Islet precursor cell (in vitro differentiated cells): ENCODE data around the gene DCAF11.
A peak's percentile ranks its signal among the peaks of the same experiment; 100 is the strongest.

Experiments
- DNase-seq: peaks from one replicate; pipeline ENCODE4 v3.0.0-alpha.2; 2018

Gene DCAF11

DNA sequence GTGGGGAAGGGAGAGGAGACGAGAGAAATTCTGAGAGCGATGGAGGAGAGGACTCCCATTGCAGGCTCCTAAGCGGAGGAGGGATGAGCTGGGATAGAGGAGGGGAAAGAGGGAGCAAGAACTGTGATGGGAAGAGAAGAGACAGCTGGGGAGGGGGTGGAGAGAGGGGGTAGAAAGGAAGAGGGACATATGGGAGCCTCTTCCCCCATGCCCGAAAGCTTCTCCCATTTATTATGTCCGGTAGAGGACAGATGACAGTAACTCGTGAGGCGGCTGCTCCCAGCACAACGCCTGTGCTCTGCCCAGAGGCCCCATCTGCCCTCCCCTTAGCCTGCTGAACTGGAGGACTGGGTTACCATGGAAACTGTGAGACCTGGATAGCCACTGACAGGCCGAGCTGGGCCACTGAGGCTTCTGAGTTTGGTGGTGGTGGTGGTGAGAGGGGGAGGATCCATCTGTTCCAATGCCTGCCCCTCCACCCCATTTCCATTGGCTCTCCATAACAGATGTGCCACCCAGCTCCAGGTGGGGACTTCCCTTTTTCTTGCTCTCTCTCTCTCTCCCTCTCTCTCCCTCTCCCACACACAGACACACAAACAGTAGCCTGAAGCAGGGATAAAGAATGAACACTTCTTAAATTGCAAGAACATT is 35.0 kb upstream of the DCAF11 start:
- DNase-seq, result peak; percentile 76

DNA sequence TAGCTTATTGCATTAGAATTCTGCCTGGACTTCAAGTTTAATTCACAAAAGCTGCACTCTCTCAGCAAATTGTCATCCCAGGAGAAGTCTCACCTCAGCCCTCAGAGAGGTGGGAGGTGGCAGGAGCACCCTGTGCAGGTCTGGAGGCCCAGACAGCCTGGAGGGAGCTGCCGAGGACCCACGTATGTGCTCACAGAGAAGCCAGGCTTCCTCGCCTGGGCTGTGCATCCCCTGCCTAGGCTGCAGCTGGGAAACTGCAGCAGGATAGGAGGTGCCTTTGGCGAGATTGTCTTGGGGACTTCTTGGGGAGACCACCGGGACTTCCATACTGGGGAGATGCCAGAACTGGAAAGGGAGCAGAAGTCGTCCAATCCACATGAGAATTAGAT is 34.4 kb upstream of the DCAF11 start:
- no peak for DNase-seq

DNA sequence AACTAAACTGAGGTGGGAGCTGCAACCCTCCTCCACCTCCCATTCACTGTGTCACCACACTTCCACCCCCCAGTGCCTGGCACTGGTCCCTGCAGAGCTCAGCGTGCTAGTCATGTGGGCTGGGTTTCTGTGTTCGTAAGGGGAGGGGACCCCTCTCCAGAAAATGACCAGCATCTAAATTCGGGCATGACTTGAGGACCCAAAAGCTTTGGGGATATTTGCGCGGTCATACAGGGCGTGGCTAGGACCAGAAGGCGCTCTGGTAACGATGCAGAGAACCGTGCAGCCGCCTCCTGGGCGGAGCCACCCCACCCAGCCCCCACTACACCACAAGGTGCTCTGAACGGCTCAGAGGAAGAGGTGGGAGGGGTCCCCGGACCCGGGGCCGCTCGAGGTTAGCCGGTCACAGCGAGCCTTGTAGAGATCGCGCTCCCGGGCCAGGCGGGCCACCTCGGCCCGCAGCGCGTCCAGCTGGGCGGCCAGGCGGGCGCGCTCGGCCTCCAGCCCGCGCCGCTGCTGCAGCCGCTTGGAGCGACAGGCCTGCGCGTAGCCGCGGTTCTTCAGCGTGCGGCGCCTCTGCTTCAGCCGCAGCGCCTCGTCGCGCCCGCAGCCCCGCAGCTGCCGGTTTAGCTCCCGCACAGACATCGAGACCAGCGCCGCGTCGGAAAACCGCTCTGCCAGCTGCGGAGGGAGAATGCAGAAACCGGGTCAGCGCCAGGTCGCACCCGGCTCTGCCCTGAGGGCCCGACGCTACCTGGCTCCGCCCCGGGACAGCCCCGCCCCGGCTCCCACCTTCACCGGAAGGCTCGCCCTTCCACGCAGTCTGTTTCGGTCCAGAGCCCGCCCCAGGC is 33.5 kb upstream of the DCAF11 start:
- DNase-seq, result peak; percentile 72

DNA sequence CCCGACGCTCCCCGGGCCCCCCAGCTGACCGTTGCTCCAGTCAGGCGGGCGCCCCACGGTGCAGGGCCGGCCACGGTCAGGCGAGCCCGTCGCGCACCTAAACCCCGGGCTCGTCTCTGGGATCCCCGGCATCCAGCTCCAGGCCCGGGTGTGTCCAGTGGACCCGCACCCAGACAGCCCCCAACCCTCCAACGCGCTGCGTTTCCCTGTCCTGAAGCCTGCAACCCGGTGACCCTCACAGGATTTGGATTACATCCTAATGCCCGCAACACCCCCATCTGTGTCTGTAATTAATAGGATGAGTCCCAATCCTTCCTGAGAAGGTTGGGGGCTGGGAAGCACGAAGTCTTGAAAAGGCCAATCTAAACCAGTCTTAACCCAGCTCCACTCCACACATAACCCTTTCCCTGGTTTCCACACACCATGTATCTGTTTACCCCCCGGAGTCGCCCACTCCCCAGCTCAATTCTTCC is 32.8 kb upstream of the DCAF11 start:
- DNase-seq, result no peak

DNA sequence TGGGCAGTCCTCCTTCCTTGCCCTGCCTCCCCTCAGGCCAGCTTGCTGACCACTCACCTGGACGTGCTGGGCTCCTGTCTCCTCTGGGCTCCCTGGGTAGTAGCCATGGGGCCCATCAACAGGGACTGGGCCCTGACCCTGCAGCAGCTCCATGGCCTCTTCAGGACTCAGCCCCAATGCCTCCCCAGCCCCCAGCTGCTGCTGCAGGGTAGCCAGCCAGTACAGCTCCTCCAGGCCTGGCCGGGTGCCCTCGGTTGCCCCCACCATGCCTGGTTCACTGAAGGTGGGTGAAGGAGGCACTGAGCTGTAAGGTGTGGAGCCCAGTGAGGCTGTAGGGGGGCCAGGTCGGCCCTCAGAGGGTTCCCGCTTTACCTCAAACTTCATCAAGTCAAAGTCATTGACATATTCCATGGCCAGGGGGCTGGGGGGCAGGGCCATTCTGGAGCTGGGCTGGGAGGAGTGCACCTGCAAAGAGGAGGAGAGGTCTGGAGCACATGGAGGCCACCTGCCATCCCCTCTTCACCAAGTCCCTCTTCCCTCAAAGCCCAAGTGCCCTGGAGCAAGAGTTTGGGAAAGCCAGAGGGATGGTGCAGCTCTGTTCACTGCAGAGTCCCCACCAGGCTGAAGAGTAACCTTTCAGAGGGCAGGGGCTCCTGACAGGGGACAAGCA is 32.0 kb upstream of the DCAF11 start:
- no peak for DNase-seq

DNA sequence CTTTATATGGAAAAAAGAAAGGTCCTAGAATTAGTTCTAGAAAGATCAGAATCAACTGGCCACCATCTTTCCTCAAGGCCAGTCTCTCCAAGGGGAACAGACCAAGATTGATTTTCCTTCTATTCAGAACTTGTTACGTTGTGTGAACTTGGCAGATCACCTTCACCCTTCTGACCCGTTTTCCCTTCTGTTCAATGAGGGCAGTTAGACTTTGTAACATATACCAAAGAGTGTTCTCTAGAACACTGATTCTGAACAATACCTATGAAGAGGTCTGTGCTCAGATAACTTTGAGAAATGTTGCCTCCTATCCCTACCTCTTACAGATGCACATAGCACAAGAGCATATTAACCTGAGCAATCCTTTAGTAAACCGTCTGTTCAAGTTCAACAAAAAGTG is 31.1 kb upstream of the DCAF11 start:
- no peak for DNase-seq

DNA sequence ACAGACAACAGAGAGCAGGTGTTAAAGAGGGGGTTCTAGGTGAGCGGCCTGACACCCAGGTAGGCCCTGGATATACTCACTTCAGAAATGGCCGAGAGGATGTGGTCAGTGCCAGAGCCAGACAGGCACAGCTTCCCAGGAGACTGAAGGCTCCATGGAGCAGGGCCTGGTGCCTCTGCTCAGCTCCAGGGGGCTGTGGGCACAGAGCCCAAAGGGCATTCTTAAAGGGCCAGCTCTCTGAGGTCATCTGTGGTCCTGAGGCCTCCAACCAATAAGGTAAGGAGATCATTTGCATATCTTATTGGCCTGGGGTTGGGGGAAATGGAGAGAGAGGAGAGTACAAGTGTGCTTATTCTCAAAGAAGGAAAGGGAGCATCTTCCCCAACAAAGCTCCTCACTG is 30.1 kb upstream of the DCAF11 start:
- DNase-seq, result no peak

DNA sequence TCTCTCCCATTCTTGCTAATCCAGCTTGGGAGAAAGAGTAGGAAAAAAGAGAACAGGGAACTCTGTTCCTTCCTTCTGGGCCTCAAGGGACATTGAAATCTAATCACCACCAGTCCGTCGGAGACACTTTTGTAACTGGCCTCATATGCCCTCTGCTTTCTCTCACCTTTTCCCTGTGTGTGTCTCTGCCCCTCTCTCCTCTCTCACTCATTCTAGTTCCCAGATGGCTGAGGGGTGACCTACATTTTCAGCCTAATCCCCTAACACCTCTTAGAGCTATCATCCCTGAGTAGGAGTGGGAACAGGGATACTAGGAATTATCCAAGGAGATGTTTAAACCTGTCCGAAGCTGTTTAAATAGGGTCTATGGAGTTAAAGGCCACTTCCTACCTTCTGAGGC is 29.4 kb upstream of the DCAF11 start:
- no peak for DNase-seq

DNA sequence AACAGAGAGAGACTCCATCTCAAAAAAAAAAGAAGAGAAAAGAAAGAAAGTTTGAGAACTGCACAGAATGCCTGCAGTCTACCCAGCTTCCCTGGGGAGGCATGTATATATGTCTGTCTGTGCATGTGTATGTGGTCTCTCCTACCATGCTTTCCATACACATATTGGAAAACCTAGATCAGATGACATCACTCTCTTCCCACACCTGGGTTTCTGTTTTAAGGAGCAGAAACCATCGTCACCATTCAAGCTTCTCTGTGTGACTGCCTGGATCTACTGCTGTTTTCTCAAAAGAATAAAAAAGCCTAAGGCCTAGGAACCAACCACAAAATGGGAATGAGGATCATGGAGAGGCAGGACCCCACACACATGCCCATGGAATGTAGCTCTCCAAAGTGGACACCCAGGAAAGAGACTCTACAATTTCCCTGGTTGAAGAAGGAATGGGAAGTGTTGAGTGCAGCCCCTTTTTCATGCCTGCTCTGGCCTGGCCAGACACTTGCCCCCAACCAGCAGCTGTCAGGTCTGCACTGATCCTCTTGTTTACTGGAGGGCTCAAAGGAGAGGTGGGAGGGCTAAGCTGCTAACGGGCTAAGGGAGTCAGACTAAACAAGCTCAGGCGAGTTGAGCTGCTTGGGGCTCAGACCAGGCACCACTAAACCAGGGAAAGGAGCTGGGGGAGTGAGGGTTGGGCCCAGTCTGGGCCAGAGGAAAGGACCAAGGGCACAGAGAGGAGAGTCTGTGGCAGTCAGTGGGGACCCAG is 28.2 kb upstream of the DCAF11 start:
- DNase-seq, result peak; percentile 47

DNA sequence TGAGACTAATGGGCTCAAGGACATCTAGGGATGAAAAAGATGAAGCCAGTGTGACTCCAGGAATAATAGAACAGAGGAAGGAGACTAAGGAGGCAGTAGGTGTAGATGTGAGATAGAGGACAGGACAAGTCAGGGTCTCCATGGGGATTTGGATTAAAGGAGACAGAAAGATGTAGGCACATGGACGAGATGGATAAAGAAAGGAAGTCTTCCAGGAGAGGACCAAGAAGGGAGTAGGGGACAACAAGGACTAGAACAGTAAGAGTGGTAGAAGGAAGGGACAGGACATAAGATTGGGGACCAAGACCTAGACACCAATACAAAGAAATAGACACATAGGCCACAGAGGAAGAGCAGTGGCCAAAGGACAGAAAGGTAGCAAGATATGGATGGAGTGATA is 27.6 kb upstream of the DCAF11 start:
- no peak for DNase-seq

DNA sequence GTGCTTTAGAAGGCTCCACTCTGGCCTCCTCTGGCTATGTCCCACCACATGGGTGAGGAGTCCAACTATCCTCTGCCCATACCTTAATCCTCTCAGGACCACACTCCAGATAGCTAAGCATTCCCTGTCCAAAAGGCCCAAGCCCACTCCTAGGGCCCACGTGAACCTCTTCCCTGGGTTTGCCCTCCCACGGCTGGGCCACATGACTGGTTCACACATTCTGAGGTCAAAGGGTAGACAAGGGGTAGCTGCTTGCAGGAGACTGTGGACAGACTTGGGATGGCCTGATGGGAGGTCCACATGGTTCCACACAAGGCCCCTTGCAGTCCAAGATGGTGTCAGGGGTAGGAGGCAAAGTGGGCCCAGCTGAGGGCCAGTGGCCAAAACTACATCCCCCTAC is 26.5 kb upstream of the DCAF11 start:
- no peak for DNase-seq

DNA sequence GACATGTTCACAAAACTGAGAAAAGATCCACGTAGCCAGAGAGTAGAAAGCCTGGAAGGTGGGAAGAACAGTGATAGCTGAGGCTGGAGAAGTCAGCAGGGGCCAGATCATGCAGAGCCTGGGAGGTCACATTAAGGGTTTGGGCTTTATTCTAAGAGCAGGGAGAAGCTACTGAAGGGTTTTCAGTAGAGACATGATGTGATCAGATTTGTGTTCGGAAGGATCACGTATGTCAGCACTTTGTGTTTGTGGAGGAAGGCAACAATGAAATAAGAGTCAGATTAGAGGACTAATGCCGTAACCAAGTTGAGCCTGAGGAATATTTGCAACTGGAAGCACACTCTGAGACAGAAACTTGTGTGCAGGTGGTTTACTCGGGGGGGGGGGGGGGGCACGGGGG is 24.7 kb upstream of the DCAF11 start:
- no peak for DNase-seq

DNA sequence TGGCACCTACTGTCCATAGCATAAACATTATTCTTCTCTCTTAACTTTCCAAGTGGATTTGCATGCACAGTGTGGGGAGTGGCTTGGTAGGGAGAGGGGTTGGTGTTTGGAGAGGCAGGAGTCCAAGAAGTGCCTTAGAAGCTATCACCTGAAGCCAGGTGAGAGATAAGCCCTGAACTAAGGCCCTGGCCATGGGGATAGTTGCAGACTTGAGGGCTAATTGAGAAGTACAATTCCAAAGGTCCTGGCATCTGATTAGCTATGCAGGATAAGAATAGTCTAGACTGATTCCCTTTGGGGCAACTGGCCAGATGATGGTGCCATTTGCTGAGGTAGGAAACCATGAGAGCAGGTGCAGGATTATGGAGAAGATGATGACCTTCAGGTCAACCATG is 22.5 kb upstream of the DCAF11 start:
- DNase-seq, result no peak

DNA sequence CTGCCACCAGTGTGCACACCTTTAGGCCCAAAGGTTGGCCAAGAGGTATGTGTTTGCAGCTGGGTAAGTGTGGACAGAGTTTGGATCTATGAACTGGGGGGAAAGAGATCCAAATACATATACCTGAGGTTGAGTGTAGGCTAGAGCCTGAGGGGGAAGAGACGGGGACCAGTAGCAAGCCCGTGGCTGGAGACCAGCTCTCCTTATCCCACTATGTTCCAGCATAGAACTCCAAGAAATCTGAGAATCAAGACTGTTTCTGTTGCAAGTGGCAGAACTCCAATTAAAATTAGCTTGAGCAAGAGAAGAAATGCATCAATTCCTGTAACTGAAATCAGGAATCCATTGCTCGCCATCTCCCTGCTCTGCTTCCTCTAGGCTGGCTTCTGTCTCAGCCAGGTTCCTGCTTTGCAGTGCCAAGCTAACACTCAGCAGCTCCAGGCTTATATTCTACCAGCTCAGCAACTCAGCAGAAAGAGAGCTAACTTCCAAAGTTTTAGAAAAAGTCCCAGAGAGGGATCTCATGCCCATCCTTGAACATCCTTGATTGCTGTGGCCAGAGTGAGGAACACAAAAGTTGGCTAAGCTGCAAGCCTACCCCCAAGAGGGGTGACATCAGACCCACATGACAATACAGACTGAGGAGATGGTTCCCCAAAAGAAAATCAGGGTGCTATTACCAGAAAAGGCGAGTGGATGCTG is 21.9 kb upstream of the DCAF11 start:
- DNase-seq, result no peak

DNA sequence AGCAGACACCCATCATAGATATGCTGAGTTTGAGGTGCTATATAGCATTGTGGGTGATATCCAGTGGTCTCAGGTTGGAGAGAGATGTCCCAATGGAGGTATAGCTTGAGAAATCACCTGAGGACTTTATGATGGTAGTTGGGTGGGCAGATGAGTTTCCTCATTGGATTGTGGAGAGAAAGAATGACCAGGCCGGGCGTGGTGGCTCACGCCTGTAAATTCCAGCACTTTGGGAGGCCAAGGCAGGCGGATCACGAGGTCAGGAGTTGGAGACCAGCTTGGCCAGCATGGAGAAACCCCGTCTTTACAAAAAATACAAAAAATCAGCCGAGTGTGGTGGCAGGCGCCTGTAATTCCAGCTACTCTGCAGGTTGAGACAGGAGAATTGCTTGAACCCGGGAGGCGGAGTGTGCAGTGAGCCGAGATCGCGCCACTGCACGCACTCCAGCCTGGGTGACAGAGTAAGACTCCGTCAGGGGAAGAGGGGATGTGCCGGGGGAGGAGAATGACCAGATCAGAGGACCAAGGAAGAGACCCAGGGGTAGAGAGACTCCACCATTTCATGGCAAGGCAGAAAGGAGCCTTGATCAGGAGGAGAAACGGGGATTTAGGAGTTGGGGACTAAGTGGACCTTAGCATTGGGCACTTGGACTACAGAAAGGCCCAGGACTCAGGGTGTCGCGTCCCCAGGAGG is 21.2 kb upstream of the DCAF11 start:
- no peak for DNase-seq

DNA sequence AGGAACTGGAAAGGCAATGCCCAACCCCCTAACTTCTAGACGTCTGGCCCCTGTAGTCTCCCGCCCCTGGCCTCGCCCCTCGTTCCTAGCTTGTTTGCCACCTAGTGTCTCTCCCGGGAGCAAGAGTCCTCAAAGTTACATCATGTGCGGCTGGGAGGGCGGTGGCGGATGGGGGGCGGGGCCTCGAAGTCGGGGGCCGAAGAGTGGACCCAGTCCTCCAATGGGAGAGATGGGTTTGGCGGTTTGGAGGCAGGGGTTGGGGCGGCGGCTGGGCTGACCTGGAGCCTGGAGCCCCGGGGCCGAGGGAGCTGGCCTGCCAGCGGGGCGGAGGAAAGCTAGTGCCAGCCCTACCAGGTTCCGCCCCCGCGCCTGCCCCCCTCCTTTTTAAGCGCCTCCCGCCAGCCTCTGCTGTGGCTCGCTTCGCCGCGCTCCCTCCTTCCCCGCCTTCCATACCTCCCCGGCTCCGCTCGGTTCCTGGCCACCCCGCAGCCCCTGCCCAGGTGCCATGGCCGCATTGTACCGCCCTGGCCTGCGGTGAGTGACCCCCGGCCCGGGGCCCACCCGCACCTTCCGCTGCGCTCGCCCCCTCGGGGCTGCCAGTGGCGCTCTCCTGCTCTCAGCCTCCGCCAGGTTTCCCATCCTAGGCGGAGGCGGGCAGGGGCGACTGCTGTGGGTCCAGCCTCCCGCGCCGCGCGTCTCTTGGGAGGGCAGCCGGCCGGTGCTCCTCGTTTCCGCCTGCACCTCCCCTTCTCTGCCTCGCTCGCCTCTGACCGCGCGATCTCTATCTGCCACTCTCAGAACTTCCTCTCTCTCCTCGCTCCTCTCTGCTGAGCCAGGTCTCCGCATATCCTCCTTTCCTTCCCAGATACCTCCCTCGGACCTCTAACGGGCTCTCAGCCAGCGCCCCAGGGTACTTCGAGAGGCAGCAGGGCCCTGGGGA is 20.4 kb upstream of the DCAF11 start, which contains the start of gene PCK2:
Gene PCK2, plus strand, starts transcription at position 411 of the 940 bp plus-strand sequence. Its CDS starts 95 bp downstream, at position 506.
- peak; percentile 99 for DNase-seq

DNA sequence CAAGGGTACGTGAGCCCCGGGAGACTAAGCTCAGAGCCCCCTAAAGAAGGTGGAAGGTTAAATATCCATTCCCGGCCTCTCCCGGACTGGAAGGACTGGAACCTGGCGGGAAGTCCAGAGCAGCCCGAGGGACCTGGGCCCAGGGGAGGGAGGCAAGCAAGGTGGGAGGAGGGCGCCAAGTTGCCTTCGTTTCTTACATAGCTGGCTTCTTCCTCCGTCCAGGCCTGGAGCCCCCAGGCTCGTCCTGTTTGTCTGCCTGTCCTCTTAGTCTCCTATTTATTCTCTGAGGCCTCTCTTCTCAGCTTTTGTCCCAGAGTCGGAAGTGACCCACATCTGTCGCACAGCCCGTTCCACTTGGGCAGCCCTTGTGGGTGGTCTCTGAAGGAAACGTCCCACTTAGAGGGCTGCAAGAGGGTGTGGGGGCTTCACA is 19.7 kb upstream of the DCAF11 start:
- no peak for DNase-seq

DNA sequence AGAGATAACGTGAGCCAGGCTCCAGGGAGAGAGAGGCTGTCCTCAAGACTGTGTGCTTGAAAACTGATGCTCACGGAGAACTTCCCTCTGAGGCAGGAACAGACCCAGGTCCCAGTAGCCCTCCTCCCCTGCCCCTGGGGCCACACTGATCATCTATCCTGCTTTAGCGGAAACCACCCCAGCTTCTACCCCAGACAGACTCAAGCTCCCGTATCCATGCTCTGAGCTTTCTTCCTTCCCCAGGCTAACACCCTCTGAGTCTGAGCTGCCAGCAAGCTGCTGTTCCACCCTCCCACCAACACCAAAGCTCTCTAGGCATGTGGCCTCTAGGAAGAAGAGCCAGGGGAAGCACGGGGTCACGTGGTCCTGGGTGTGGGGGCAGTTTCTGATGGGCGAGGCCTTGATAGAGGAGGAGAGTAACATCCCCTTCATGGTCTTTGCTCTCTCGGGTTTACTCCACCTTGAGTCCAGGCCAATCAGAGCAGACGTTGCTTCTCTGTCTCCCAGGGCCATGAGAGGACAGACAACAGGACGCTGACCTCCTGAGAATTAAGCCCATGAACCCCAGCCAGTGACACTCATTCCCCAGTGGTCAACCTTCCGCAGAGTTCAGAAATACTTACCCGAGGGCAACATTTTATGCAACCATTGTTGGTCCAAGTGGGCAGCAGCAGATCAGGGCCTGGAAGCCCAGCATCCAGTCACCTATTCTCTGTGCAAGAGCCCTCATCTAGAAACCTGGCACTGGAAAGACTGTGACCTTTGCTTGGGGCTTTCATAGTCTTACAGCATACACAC is 19.1 kb upstream of the DCAF11 start:
- peak; percentile 84 for DNase-seq

DNA sequence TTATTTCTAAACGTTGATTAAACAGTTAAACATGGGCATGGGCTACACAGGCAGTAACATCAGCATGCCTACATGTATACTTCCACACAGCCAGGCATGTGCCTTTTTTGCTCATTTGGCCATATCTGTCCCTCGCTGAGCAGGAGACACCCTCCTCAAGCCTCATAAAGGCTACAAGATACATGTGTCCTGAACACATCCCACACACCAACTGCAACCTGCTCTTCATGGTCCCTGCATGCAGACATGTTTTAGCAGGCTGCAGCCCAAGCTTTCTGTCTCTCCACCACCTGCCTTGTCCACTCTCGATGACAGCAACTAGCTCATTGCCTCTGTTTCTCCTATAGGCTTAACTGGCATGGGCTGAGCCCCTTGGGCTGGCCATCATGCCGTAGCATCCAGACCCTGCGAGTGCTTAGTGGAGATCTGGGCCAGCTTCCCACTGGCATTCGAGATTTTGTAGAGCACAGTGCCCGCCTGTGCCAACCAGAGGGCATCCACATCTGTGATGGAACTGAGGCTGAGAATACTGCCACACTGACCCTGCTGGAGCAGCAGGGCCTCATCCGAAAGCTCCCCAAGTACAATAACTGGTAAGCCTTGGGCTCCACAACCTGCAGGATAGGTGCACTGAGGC is 17.9 kb upstream of the DCAF11 start:
- DNase-seq, result no peak
